GM12878 (cell line): Measurements from ENCODE around the gene TIMM22. TPM values are rescaled to one million over a fixed set of nuclear protein-coding genes. Genes with fewer than 3 reads are reported as not detected.

ENCODE experiments used
- ATAC-seq: fragments of 200-7000 bp; cut with Tn5 transposase; 3 replicates; pipeline ENCODE4 v1.9.1; 2020; ENCODE audit warnings: mild to moderate bottlenecking, moderate library complexity
- BruUV-seq: library from RNA; stranded (reverse); fragments of 400-500 nt; replicated peaks from 2 replicates; lab custom pipeline; 2021; lab: Mats Ljungman, UMichigan
- CTCF ChIA-PET: fragments of 300-600 bp; sonication (Branson Sonifier 250); formaldehyde crosslinking; extraction: SDS; loops from one replicate; lab custom pipeline; 2021; ENCODE audit warnings: inconsistent platforms; lab: Yijun Ruan, JAX
- POLR2A ChIA-PET: fragments of 350-600 bp; formaldehyde crosslinking; extraction: SDS; loops from one replicate; lab custom pipeline; 2021; ENCODE audit warnings: inconsistent platforms; lab: Charles Lee
- RAD21 ChIA-PET: fragments of 300-600 bp; sonication (Branson Sonifier 250); formaldehyde crosslinking; loops from one replicate; lab custom pipeline; 2023; ENCODE audit warnings: antibody characterized with exemption; ENCODE audit not compliant: unreplicated experiment; lab: Charles Lee
- SMC1A ChIA-PET: fragments of 300-600 bp; sonication (Branson Sonifier 250); formaldehyde crosslinking; loops from one replicate; lab custom pipeline; 2023; ENCODE audit not compliant: unreplicated experiment, uncharacterized antibody; lab: Charles Lee
- DNase-seq: peaks from one replicate; pipeline ENCODE4 v3.0.0-alpha.2; 2011; ENCODE audit warnings: low read depth, low spot score
- FAIRE-seq: peaks from 3 replicates; lab custom pipeline; 2011; peaks lifted over from hg19 to GRCh38; lab: Jason Lieb, UNC
- H2AFZ ChIP-seq: 2 replicates; pipeline ENCODE4 v1.6.0; 2011; ENCODE audit warnings: low read depth, low read length, control low read depth; ENCODE audit not compliant: control insufficient read depth
- H3K27ac ChIP-seq: 2 replicates; pipeline ENCODE4 v1.5.1; 2011; ENCODE audit warnings: control low read depth; ENCODE audit not compliant: control insufficient read depth, insufficient read depth
- H3K27me3 ChIP-seq, 2 experiments: replicated peaks in 1 of 2; 2 replicates each; pipeline versions ENCODE4 v1.6.0 to v1.6.1; 2011; ENCODE audit warnings: low read length in 1 of 2; ENCODE audit not compliant: control insufficient read depth in 2 of 2, insufficient read depth in 2 of 2
- H3K36me3 ChIP-seq, 2 experiments: 2 replicates each; pipeline ENCODE4 v1.5.1; 2011; ENCODE audit warnings: low read length in 1 of 2; ENCODE audit not compliant: control insufficient read depth in 2 of 2, insufficient read depth in 2 of 2
- H3K4me1 ChIP-seq: 2 replicates; pipeline ENCODE4 v1.6.1; 2011; ENCODE audit warnings: mild to moderate bottlenecking, low read length, moderate library complexity, mixed read lengths; ENCODE audit not compliant: control insufficient read depth, insufficient read depth
- H3K4me2 ChIP-seq: 2 replicates; pipeline ENCODE4 v1.6.0; 2011; ENCODE audit warnings: control low read depth; ENCODE audit not compliant: control insufficient read depth, insufficient read depth
- H3K4me3 ChIP-seq: fragments of 200-600 bp; sonication (generic); 2 replicates; pipeline ENCODE4 v1.5.1; 2016
- H3K79me2 ChIP-seq: 2 replicates; pipeline ENCODE4 v1.6.0; 2011; ENCODE audit warnings: low read length; ENCODE audit not compliant: control insufficient read depth, insufficient read depth
- H3K9ac ChIP-seq: 2 replicates; pipeline ENCODE4 v1.8.0; 2011; ENCODE audit warnings: low read length, control low read depth, mixed read lengths; ENCODE audit not compliant: control insufficient read depth, insufficient read depth
- H3K9me3 ChIP-seq: replicated peaks from 3 replicates; pipeline ENCODE4 v1.5.1; 2011; ENCODE audit warnings: mild to moderate bottlenecking, low read length; ENCODE audit not compliant: control insufficient read depth, insufficient read depth
- H4K20me1 ChIP-seq: 2 replicates; pipeline ENCODE4 v1.6.0; 2011; ENCODE audit not compliant: control insufficient read depth, insufficient read depth
- DPF2 ChIP-seq: fragments of 450-650 bp; IDR thresholded peaks from 2 replicates; pipeline ENCODE4 v1.6.1; 2017; ENCODE audit warnings: mild to moderate bottlenecking
- ETV6 ChIP-seq, 2 experiments: fragments of 450-650 bp in 1 of 2; IDR thresholded peaks in 1 of 2; conservative IDR thresholded peaks in 1 of 2; 2 replicates each; pipeline ENCODE4 v1.6.1; 2014; ENCODE audit warnings: antibody characterized with exemption in 1 of 2, borderline replicate concordance in 1 of 2, low read depth in 1 of 2, mild to moderate bottlenecking in 1 of 2, moderate library complexity in 1 of 2
- MEF2A ChIP-seq: IDR thresholded peaks from 2 replicates; pipeline ENCODE4 v1.6.1; 2011; ENCODE audit warnings: low read depth, mild to moderate bottlenecking, low read length, moderate library complexity; ENCODE audit not compliant: insufficient read depth
- MYB ChIP-seq: fragments of 150-350 bp; IDR thresholded peaks from 2 replicates; pipeline ENCODE4 v1.6.1; 2014; ENCODE audit warnings: mild to moderate bottlenecking, low read depth, low read length, borderline replicate concordance
- NBN ChIP-seq: fragments of 450-650 bp; IDR thresholded peaks from 2 replicates; pipeline ENCODE4 v1.6.1; 2016
- NKRF ChIP-seq: fragments of 450-650 bp; conservative IDR thresholded peaks from 2 replicates; pipeline ENCODE4 v1.6.1; 2017; ENCODE audit warnings: mild to moderate bottlenecking, moderate library complexity
- PKNOX1 ChIP-seq: fragments of 450-650 bp; IDR thresholded peaks from 2 replicates; pipeline ENCODE4 v1.6.1; 2016; ENCODE audit warnings: mild to moderate bottlenecking
- POLR2AphosphoS2 ChIP-seq: IDR thresholded peaks from 2 replicates; pipeline ENCODE4 v1.6.1; 2011; ENCODE audit warnings: low read depth, mild to moderate bottlenecking, low read length, improper control_type of control experiment, moderate library complexity
- RAD51 ChIP-seq: fragments of 450-650 bp; IDR thresholded peaks from 2 replicates; pipeline ENCODE4 v1.6.1; 2016; ENCODE audit warnings: moderate library complexity, mild to moderate bottlenecking, inconsistent platforms
- SIN3A ChIP-seq: IDR thresholded peaks from 2 replicates; pipeline ENCODE4 v1.6.1; 2012; ENCODE audit warnings: low read depth, low read length, improper control_type of control experiment
- SPI1 ChIP-seq: IDR thresholded peaks from 2 replicates; pipeline ENCODE4 v1.6.1; 2011; ENCODE audit warnings: low read depth, mild to moderate bottlenecking, low read length, moderate library complexity, borderline replicate concordance; ENCODE audit not compliant: insufficient read depth
- SUPT20H ChIP-seq: IDR thresholded peaks from 2 replicates; pipeline ENCODE4 v1.6.1; 2011; ENCODE audit warnings: low read depth, mild to moderate bottlenecking, low read length, moderate library complexity, borderline replicate concordance; ENCODE audit not compliant: control insufficient read depth
- USF2 ChIP-seq: IDR thresholded peaks from 2 replicates; pipeline ENCODE4 v1.6.1; 2011; ENCODE audit warnings: low read depth, low read length, improper control_type of control experiment, borderline replicate concordance
- YY1 ChIP-seq: IDR thresholded peaks from 2 replicates; pipeline ENCODE4 v1.6.1; 2011; ENCODE audit warnings: low read depth, mild to moderate bottlenecking, low read length
- ZBTB4 ChIP-seq: fragments of 450-650 bp; formaldehyde crosslinking; IDR thresholded peaks from 2 replicates; pipeline ENCODE4 v1.4.0; 2022; ENCODE audit warnings: mild to moderate bottlenecking, moderate library complexity
- ZSCAN29 ChIP-seq: fragments of 450-650 bp; IDR thresholded peaks from 2 replicates; pipeline ENCODE4 v1.6.1; 2017; ENCODE audit warnings: mild to moderate bottlenecking, moderate library complexity
- WGBS: methylation state at CpG from one replicate; pipeline ENCODE4 v1.1.6; 2016; ENCODE audit warnings: low lambda C conversion rate; ENCODE audit not compliant: insufficient replicate concordance, insufficient coverage; ENCODE audit errors: missing lambda C conversion rate; 5-methylcytosine and 5-hydroxymethylcytosine counted together
- in situ Hi-C: fragments of 300-500 bp; cut with MboI; formaldehyde crosslinking; loops from 9 replicates; pipeline ENCODE4 v1.14.3; 2018; ENCODE audit warnings: mixed read lengths
- intact Hi-C: fragments of 100-400 bp; cut with micrococcal nuclease; formaldehyde crosslinking; loops from one replicate; pipeline ENCODE4 v1.14.2; 2022; ENCODE audit not compliant: unreplicated experiment
- polyA plus RNA-seq, 11 experiments: library from polyadenylated mRNA; depleted of rRNA in 4 of 11; unstranded in 6 of 11; stranded (reverse) in 5 of 11; fragments of >200 nt; fragmentation: Nextera tagmentation in 4 of 11; fragmentation: Illumina TruSeq in 1 of 11; extraction: Ambion mirVana in 4 of 11; extraction: Trizol in 1 of 11; gene quantifications; 1 replicate in 1 of 11; 2 replicates in 10 of 11; pipeline versions ENCODE4 v1.2.1 to v1.2.3, GENCODE V29; 2011 to 2016; ENCODE audit warnings: inconsistent platforms in 2 of 11, missing spikeins in 2 of 11, low read depth in 1 of 11
- total RNA-seq, 4 experiments: library from RNA; depleted of rRNA in 3 of 4; stranded (reverse); fragments of >200 nt in 3 of 4; fragmentation: Illumina TruSeq in 1 of 4; extraction: Trizol in 1 of 4; gene quantifications; 2 replicates each; pipeline versions ENCODE4 v1.2.1 to v1.2.3, GENCODE V29; 2013 to 2021

The TIMM22 gene
- total and polyA plus RNA-seq, 10 of the 15 experiments (the other 5 are each of a cell fraction or from before 2014, with no cell fraction given): 4.4 to 25.0 (median 10.6) TPM

GRCh38 chr17:1047879-1048470 is 51.0 kb downstream of the TIMM22 start:
- no peak for FAIRE-seq
- H3K9ac ChIP-seq: no peak overlapping the region
- ChIA-PET POLR2A (no interaction called here), CTCF (no interaction called here), SMC1A (no interaction called here), RAD21 (no interaction called here)
- no TSS peak for BruUV-seq
- H3K9me3 ChIP-seq: no peaks in the 10 kb centered on the region
- H3K36me3 ChIP-seq: peaks cover 0 to 3% of the 10 kb centered on the region in 2 experiments; a peak in 3 of 4 replicates
- ATAC-seq: no peak
- no peaks in the 10 kb centered on the region for H3K27me3 ChIP-seq
- no peak overlapping the region for H3K27ac ChIP-seq
- H4K20me1 ChIP-seq: no peaks in the 10 kb centered on the region; the same call in 1 of the 2 replicates
- no peaks in the 10 kb centered on the region for H3K79me2 ChIP-seq
- H2AFZ ChIP-seq: no peak overlapping the region
- DNase-seq: no peak
- H3K4me3 ChIP-seq: no peak overlapping the region
- in situ Hi-C loops: no loop called here
- 92% methylated on average over 18 of the region's 20 CpGs for WGBS
- H3K4me2 ChIP-seq: no peak overlapping the region
- no peaks in the 10 kb centered on the region for H3K4me1 ChIP-seq
- intact Hi-C loops: no loop called here
- TF ChIP-seq USF2 (no peak), POLR2AphosphoS2 (no peak), MEF2A (no peak), NKRF (no peak), PKNOX1 (no peak), DPF2 (no peak), SPI1 (no peak), ETV6 (conservative IDR thresholded peaks at IDR 0.05 in 1 of 2, IDR thresholded peaks at IDR 0.05 in 1 of 2; ENCODE audit: borderline replicate concordance in 1 of 2, low read depth in 1 of 2) (no peak), SUPT20H (no peak), YY1 (no peak), ZBTB4 (no peak), ZSCAN29 (no peak), MYB (no peak), SIN3A (no peak), RAD51 (no peak), NBN (no peak)
